HEK293T (cell line): ENCODE results near the gene PROM2.

ENCODE experiments used
- ARNT ChIP-seq: fragments of 450-650 bp; IDR thresholded peaks from 2 replicates; pipeline ENCODE4 v1.6.1; 2017; ENCODE audit warnings: mild to moderate bottlenecking
- BHLHE40 ChIP-seq: fragments of 450-650 bp; IDR thresholded peaks from 2 replicates; pipeline ENCODE4 v1.6.1; 2016; ENCODE audit warnings: mild to moderate bottlenecking, moderate library complexity, borderline replicate concordance
- FOXA1 ChIP-seq: fragments of 450-650 bp; IDR thresholded peaks from 2 replicates; pipeline ENCODE4 v1.6.1; 2016; ENCODE audit warnings: mild to moderate bottlenecking
- FOXK2 ChIP-seq: fragments of 450-650 bp; IDR thresholded peaks from 2 replicates; pipeline ENCODE4 v1.6.1; 2016; ENCODE audit warnings: mild to moderate bottlenecking
- FOXM1 ChIP-seq: fragments of 450-650 bp; IDR thresholded peaks from 2 replicates; pipeline ENCODE4 v1.6.1; 2017; ENCODE audit warnings: mild to moderate bottlenecking, borderline replicate concordance
- L3MBTL2 ChIP-seq: fragments of 450-650 bp; conservative IDR thresholded peaks from 2 replicates; pipeline ENCODE4 v1.6.1; 2016; ENCODE audit warnings: mild to moderate bottlenecking
- SP1 ChIP-seq: fragments of 450-650 bp; IDR thresholded peaks from 2 replicates; pipeline ENCODE4 v1.6.1; 2017
- TARDBP ChIP-seq: fragments of 450-650 bp; IDR thresholded peaks from 2 replicates; pipeline ENCODE4 v1.6.1; 2016
- ZNF384 ChIP-seq: fragments of 450-650 bp; IDR thresholded peaks from 2 replicates; pipeline ENCODE4 v1.6.1; 2016
- TF ChIP-seq, protein P1 (sequence below): fragments of 450-650 bp; IDR thresholded peaks from 2 replicates; pipeline ENCODE4 v1.6.1; 2016

GRCh38 chr2:95278637-95279225 lies 4.5 kb downstream of the PROM2 start:
- no peak for TF ChIP-seq FOXA1
- TF ChIP-seq BHLHE40, result no peak
- no peak for TF ChIP-seq SP1
- TF ChIP-seq FOXK2, result no peak
- TF ChIP-seq FOXM1, result no peak
- TF ChIP-seq ZNF384, result no peak
- TF ChIP-seq, protein P1, sequence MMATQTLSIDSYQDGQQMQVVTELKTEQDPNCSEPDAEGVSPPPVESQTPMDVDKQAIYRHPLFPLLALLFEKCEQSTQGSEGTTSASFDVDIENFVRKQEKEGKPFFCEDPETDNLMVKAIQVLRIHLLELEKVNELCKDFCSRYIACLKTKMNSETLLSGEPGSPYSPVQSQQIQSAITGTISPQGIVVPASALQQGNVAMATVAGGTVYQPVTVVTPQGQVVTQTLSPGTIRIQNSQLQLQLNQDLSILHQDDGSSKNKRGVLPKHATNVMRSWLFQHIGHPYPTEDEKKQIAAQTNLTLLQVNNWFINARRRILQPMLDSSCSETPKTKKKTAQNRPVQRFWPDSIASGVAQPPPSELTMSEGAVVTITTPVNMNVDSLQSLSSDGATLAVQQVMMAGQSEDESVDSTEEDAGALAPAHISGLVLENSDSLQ, result no peak
- no peak for TF ChIP-seq L3MBTL2
- TF ChIP-seq TARDBP, result no peak
- no peak for TF ChIP-seq ARNT
